Esophagus mucosa (tissue), 1 donor: ENCODE data around the gene CYS1. TPM values are rescaled to one million over a fixed set of nuclear protein-coding genes. Genes with fewer than 3 reads are reported as not detected.
A peak's percentile ranks its signal among the peaks of the same experiment; 100 is the strongest.

Experiments
- ATAC-seq: fragments of 200-7000 bp; cut with Tn5 transposase; one replicate; pipeline ENCODE4 v1.9.1; 2020
- total RNA-seq: library from RNA; stranded (reverse); gene quantifications from one replicate; pipeline ENCODE4 v1.2.4, GENCODE V29; 2023
- donor health status: DM: yes; HTN: yes; CAD: no.

CYS1 gene
- total RNA-seq, 1 donor from 2014 or later = 0.52 TPM

GRCh38 chr2:10071595-10071994 lies 8.6 kb downstream of the CYS1 start:
- peak; percentile 20 for ATAC-seq

GRCh38 chr2:10071176-10071575 lies 9.0 kb downstream of the CYS1 start:
- no peak for ATAC-seq

GRCh38 chr2:10067881-10068280 lies 12.3 kb downstream of the CYS1 start:
- no peak for ATAC-seq

GRCh38 chr2:10067330-10067729 lies 12.9 kb downstream of the CYS1 start:
- no peak for ATAC-seq

- no peak for ATAC-seq
These were observed 14.5 kb downstream of the CYS1 start for GRCh38 chr2:10065773-10066055.

GRCh38 chr2:10064932-10065772 lies 15.1 kb downstream of the CYS1 start:
- no peak for ATAC-seq

- no peak for ATAC-seq
These were observed 16.6 kb downstream of the CYS1 start for GRCh38 chr2:10063566-10063965.

- ATAC-seq = no peak
These were observed 17.3 kb downstream of the CYS1 start for GRCh38 chr2:10062931-10063365.

GRCh38 chr2:10061221-10061925 lies 18.8 kb downstream of the CYS1 start:
- ATAC-seq = no peak

- ATAC-seq = no peak
These were observed 20.5 kb downstream of the CYS1 start for GRCh38 chr2:10059552-10060335.

- no peak for ATAC-seq
These were observed 21.2 kb downstream of the CYS1 start for GRCh38 chr2:10059016-10059351.

GRCh38 chr2:10058251-10059015 lies 21.8 kb downstream of the CYS1 start:
- ATAC-seq = no peak

GRCh38 chr2:10057231-10058107 lies 22.7 kb downstream of the CYS1 start:
- ATAC-seq = peak; percentile 52

- no peak for ATAC-seq
These were observed 23.8 kb downstream of the CYS1 start for GRCh38 chr2:10056439-10056838.

- ATAC-seq = no peak
These were observed 25.2 kb downstream of the CYS1 start for GRCh38 chr2:10054976-10055375.

GRCh38 chr2:10054424-10054823 lies 25.8 kb downstream of the CYS1 start:
- ATAC-seq = no peak

- ATAC-seq = no peak
These were observed 26.9 kb downstream of the CYS1 start for GRCh38 chr2:10053351-10053750.

- no peak for ATAC-seq
These were observed 28.0 kb downstream of the CYS1 start for GRCh38 chr2:10052216-10052615.

- ATAC-seq = no peak
These were observed 31.6 kb downstream of the CYS1 start for GRCh38 chr2:10048501-10049171.

- no peak for ATAC-seq
These were observed 32.4 kb downstream of the CYS1 start for GRCh38 chr2:10047616-10048500.
